ENCODE measurements around the gene RASGEF1B.
"Not testable (repeated sequence)": the region's sequence is repeated elsewhere in the genome, so short reads cannot be mapped to it uniquely, and the experiment has no call there.

RASGEF1B gene

DNA sequence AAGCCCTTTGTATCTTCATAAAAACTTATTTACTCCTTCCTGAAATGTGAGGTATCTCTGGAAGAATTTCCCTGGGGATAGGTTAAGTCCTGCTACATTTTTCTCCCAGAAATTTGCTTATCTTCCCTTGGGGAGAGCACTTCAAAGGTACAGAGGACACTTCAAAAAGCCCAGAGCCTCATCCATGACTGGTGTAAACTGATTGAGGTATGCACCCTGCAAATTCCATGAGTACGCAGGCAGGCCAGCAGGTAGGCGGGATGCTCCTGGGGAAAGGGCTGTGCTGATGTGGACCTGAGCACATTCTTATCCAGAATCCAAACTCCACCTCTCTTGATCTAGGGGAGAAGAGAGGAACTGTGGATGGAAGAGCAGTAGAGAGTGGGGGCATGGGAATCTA lies 26.3 kb upstream of the RASGEF1B start:
- DNase-seq (ENCODE audit: low spot score) = no peak

DNA sequence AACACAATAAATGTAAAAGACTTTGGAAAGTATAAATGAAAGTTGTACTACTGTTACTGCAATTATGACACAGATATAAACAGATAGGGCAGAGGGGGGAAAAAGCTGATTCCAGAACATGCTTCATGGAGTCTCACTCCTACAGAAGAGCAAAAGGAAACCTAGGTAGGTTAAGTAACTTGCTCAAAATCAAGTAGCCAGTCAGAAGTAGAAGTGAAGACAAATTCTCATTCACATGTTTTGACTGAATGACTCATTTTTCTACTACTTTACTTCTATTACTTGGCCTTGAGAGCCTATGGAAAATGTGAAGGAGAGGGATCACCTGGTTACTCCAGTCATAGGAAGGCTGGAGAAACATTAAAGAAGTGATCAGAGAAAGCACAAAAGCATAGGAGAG lies 23.6 kb upstream of the RASGEF1B start:
- DNase-seq (ENCODE audit: low spot score) = no peak

DNA sequence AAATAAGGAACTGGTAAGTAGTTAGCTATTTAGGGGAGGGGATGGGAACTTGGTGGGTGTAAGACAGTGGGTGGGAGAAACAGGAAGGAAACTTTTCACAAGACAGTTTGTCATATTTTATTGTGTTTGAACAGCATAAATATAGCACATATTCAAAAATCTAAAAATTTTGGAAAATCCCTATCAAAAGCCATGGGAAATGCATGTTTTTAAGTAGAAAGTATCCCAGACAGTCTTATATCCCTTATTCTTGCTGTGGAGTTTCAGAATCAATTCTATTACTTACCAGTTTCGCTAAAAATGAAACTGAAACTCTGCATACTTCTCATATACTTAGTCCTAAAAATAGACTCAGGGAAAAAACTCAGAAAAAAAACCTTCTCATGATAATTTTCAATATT lies 22.3 kb upstream of the RASGEF1B start:
- peak; percentile 40 for DNase-seq (ENCODE audit: low spot score)

DNA sequence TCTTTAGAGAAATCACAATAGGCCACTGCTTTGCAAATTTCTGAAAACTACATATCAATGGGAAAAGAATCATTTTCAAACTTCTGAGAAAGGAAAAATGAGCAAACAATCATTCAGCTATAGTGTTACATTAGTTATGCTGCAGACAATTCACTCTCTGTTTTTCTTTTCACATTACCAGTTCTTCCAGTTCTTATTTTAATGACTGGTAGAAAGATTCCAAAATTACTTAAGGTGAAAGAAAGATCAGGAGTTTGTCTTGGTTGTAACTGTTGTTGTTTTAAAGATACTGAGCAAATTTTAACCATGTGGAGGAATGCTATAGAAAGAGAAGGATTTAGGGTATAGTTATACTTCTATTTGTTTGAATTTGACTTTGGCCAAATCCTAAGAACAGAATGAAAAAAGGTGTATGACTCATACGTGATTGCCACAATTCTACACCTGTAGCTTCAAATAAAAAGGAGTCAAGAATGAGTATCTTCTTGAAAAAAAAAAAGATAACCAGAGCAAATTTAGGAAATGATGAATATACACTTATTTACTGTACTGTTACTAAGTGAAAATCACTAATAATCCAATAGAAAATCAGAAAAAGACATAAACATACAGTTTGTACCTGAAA lies 21.0 kb upstream of the RASGEF1B start:
- no peak for DNase-seq (ENCODE audit: low spot score)

DNA sequence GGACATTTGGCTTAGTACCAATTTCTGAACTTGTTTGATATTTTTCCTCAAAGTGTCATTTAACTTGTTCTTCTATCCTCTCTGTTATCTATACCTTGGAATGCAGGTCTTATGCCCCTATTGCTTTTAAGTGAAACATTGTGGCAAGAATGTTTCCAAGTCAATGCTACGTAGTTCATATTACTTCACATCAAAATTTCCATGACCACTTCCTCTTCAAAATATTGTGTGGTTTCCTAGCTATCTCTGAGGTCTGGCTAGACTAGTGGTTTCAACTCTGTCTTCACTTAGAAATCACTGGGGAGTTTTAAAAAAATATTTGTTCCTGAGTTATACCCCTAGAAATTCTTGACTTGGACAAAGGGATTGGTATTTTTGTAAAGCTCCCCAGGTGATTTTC lies 20.2 kb upstream of the RASGEF1B start:
- peak; percentile 46 for DNase-seq (ENCODE audit: low spot score)

DNA sequence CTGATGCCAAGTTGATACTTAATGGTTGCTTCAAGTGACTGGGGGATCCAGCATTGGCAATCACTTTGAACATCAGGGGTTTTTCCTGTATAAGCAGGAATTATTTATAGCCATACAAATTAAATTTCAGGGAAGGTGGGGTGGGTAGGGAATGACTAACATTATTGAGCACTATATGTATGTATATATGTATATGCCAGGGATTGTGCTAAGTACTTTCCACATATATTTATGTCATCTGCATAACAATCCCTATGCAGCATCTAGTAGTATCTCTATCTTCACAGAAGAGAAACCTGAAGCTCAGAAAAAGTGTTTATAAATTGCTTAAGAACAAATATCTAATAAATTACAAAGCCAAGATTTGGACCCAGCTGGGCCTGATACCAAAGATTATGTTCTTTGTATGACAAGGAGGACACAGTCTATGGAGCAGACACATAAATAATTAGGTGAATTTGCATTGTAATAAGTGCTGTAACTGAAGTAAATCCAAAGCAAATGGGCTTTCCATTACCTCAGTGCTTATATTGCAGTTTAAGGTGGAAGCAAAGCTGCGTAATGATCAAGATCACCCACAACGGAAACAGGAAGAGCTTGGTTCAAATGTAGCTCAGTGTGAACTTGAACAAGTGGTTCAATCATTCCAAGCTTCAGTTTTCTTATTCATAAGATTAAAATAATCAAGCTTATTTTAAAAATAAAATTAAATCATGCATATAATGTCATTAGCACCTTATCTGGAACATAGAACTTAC lies 18.9 kb upstream of the RASGEF1B start:
- DNase-seq (ENCODE audit: low spot score) = no peak

DNA sequence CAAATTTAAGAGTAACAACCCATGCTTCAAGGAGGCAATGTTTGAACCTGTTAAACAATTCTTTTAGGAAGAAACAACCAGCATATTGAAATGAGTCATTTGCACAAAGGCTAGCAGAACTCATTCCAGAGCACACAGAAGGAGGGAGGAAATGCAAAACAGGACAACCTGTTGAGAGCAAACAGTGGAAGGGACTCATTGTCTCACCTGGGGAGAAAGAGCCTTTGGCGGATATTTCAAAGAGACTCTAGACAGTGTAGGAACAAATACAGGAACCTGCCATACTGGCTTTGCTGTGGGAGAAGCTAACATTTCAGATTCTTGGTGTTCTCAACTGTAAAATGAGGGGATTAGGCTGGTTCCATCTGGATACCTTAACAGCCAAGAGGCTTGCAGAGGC lies 14.8 kb upstream of the RASGEF1B start:
- DNase-seq (ENCODE audit: low spot score) = no peak

DNA sequence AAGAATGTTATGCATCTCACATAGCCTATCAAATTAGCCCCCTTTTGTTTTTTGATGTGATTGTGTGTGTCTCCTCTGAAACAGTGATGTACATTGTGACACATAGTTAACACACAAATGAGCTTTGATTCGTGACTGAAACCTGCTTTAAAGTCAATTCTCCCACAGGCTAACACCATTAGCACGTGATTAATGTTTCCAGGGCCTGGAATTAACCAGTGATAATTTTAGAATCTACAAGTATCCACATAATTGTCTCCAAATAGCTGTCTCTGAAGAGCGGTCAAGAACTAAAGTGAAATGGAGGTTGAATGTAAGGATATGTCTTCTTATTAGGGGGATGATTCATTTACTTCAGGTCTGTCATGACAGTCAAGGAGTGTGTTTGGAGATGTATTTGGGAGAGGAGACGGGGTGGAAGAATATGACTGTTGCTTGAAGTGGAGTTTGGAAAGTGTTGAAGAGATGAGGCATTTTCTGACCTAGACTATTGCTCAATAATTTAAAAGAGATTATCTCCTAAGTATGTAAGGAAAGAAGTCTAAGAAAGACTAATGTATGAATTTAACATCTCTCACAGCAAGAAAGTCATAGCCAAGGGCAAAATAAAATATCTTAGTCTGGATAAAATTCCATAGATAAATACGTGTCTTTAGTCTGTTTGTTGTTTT lies 13.7 kb upstream of the RASGEF1B start:
- DNase-seq (ENCODE audit: low spot score) = no peak

DNA sequence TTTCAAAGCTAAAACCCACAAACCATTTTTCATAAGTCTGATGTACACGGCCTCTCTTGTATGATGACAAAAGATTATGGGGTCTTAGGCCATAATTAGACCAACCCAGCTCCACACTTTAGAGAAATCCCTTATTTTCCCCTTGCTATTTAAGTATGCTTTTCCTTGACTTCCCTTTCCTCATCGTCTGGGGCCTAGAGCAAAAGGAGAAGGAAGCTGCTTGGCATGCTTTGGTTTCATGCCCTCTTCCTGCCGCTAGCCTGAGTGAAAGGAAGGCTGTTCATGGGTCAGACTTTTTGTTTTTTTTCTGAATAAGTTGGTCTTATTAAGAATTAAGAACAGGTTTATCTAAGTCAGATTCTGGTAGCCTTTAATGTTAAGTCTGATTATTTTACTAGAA lies 10.6 kb upstream of the RASGEF1B start:
- DNase-seq (ENCODE audit: low spot score) = no peak

DNA sequence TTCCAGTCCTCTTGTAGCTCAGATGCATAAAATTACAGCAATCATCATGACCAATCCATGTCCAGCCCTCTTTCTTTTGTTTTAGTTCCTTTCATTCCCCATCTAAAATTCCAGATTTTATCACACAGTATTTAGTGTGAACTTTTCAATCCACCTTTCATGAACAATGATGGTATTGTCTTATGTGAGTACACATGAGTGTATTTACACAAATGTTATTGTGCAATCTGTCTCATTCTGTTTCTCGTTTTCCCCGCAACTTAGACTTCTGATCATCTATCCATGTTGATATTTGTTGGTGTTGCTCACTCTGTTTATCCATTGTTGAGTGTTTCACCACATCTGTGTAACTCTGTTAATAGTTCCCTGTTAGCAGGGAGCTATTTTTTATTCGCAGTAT lies 9.4 kb upstream of the RASGEF1B start:
- DNase-seq (ENCODE audit: low spot score) = no peak

DNA sequence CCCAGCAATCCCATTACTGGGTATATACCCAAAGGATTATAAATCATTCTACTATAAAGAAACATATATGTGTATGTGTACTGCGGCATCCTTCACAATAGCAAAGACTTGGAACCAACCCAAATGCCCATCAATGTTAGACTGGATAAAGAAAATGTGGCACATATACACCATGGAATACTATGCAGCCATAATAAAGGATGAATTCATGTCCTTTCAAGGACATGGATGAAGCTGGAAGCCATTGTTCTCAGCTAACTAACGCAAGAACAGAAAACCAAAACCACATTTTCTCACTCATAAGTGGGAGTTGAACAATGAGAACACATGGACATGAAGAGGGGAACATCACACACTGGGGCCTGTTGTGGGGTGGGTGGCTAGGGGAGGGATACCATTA lies 7.9 kb upstream of the RASGEF1B start:
- DNase-seq (ENCODE audit: low spot score) = not testable (repeated sequence)

DNA sequence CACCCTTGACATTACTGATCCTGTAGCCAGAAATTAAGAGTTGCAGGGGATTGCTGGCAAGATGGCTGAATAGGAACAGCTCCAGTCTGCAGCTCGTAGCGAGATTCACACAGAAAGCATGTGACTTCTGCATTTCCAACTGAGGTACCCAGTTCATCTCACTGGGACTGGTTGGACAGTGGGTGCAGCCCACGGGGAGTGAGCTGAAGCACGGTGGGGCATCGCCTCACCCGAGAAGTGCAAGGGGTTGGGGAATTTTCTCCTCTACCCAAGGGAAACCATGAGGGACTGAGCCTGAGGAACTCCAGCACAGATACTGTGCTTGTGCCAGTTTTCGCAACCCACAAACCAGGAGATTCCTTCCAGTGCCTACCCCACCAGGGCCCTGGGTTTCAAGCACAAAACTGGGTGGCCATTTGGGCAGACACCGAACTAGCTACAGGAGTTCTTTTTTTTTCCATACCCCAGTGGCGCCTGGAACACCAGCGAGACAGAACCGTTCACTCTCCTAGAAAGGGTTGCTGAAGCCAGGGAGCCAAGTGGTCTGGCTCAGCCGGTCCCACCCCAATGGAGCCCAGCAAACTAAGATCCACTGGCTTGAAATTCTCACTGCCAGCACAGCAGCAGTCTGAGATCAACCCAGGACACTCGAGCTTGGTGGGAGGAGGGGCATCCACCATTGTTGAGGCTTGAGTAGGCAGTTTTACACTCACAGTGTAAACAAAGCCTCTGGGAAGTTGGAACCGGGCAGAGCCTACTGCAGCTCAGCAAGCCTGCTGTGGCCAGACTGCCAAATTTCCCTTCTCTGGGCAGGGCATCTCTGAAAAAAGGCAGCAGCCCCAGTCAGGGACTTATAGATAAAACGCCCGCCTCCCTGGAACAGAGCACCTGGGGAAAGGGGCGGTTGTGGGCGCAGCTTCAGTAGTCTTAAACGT lies 1.9 kb upstream of the RASGEF1B start:
- DNase-seq (ENCODE audit: low spot score) = not testable (repeated sequence)

DNA sequence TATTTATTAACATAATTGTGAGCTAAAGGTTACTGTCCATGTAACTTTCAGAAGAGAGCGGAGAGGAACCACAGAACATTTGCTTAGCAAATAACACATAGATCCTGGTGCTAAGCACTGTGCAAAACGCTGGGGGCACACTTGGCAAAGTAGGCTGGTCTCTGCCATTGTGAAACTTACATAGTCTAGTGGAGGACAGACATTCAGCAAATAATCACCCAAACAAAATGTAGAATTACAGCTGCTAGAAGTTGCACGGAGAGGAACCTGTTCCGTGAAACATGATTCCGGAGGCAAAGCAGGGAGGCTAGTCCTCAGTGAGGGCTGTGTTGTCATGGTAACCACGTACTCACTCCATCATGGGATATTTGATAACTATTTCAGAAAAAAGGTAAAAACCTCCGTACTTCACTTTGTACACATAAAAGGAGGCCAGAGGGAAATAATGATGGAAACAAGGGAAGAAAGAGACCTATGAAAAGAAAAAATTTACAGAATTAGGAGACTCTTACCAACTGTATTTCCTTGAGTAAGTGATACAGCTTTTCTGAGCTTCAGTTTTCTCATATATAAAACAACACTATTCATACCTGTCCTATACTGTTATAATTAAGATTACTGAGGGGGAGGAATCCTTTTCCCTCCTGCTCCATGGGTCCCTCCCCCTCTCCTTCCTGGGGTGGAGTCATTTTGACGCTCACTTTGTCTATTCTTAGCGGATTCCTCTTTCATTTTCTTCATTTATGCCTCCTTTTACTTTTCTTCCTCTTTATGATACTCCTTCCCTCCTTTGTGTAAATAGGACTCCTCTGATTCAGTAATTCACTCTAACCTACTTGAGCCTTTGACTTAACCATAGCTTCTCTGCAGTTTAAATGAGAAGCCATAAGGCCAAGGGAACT lies 825 bp upstream of the RASGEF1B start:
- peak; percentile 82 for DNase-seq (ENCODE audit: low spot score)

DNA sequence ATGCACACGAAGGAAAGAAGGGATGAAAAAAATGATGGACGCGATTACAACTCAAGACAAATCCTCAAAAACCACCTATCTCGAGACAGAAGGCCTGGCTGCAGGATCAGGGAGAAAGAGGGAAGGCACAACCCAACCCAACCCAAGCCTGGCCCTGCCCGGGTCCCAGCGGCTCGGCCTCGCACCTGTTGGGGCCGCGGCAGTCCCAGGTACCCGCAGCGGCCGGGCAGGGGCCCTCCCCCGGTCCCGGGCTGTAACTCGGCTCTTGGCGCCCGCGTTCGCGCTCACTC lies 464 bp downstream of the RASGEF1B start:
- peak; percentile 55 for DNase-seq (ENCODE audit: low spot score)

DNA sequence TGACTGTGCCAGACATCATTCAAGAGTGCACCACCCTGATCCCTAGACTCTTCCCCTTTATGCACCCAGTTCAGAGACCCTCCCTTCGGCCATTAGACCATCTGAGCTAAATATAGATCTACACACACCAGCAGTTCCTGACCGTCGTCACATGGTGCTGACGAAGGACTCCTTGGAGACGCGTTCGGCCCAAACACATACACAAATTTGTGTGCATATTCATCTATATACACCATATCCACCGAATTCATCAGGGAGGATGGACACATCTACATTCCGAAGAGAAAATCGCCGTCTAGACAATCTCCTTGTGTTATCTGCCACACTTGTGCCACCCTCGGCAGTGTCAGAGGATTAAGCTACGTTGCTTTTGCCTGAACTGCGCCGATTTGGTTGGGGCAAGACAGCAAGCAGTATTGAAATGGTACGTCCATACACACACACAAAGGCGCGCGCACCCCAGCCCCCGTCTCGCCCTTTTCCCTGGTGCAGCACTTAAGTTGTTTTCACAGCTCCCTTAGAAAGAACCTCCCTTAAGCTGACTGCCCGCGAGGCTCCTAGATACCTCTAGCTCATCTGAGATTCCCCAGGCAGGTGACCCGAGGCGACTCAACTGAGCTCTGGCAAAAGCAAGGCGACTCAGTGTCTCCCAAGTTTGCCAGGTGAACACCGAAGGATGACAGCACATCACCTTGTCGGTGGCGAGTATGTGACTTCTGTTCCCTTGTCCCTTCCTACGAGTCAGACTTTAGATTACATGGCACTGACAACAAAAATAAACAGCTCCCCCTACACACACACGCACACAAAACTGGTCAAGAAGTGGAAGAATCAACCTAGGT lies 1.0 kb downstream of the RASGEF1B start:
- DNase-seq (ENCODE audit: low spot score) = peak; percentile 24

DNA sequence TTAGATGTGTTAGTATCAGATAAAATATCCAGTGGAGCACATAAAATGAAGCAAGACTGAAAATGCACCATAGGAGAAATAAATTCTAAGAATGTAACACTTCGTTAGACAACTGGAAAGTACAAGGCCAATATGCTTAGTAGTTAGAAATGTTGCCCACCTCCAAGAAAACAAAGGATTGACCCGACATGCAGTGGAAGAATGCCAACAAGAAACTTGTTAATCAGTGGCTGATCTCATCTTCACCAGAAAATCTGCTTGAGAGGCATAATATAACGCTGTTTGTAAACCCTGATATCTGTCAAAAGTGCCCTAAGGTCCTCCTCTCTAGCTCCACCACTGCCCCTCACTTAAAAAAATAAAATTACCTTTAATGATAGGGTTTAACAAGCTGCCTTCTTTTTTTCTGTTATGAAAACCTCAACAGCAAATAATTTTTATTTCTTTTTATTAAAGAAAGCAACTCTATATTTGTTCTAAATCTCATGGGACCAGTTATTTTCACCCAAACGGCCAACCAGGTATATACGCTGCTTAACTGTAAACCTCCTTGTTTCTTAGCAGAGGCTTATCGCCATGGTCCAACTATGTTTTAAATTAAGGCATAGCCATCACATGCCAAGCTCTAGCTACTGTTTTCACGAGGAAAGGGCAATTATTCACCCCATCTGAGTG lies 1.8 kb downstream of the RASGEF1B start:
- DNase-seq (ENCODE audit: low spot score) = no peak

DNA sequence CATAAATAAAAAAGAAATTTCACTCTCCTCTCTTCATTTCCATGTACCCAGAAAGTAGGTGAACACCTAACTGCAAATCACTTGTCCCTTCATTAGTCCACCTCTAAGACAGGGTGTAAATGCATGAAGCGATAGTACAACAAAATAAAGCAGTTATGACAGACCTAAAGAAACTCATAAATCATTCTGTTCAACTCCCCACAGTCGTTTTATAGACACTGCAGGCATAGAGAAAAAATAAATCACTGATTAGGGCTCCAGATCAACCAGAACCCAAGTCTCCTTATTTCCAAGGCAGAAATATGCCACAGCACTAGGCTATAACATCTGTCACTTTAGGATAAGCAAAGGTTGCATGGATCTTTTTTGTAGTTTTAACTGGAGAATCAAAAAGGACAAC lies 3.0 kb downstream of the RASGEF1B start:
- DNase-seq (ENCODE audit: low spot score) = no peak

DNA sequence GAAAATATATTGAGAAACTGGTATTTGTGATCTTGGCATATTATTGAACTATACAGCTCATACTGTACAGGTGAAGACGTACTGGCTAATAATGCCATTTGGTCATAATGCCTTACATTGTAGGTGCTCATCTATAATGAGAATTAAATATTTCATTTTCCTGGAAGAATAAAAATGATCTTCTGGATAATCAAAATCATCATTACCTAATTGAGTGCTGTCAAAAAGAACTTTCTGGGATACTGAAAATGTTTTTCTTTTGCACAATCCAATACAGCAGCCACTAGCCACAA lies 4.1 kb downstream of the RASGEF1B start:
- DNase-seq (ENCODE audit: low spot score) = no peak

DNA sequence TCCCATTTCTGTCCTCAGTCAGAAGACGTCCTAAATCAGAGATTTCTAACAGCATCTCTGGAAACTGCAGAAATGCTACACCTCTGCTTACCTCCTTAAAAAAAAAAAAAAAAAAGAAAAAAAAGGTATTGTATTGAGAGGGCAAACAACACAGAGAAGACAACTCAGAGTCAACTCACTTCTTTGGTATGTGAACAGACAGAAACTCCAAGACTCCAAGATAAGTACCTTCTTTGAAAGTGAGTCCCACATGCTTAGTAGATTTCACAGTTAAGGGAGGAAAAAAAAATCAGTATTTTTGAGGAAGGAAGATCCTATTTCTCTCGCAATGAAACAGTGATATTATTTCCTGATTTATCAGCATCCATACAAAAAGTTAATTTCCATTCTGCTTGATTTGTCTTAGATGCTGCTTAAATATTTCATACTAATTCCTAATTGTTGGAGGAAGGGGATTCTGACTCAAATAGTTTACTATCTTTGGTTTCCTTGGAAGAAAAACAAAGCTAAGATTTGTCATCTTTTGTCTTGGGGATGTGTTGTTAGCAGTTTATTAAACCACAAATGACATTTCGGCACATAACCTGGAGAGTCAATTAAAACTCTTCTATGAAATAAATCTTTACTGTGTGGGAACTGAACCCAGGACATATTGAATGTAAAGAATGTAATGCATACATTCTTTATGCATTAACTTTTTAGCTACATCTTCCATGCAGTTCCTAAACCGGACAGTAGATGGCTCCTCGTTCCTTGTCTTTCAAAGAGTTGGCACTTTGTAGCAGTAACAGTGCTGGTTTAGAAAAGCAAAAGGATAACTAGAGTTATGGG lies 4.7 kb downstream of the RASGEF1B start:
- DNase-seq (ENCODE audit: low spot score) = peak; percentile 42

All from germinal center (tissue), 1 donor.